ENCODE results near the gene CR1.
"Not testable (repeated sequence)": the region's sequence is repeated elsewhere in the genome, so short reads cannot be mapped to it uniquely, and the experiment has no call there.

- TF ChIP-seq CTCF (IDR thresholded peaks at IDR 0.05); USF2 (CRISPR knock-in tag; IDR thresholded peaks at IDR 0.05): not testable (repeated sequence)
- TF ChIP-seq, protein P1, sequence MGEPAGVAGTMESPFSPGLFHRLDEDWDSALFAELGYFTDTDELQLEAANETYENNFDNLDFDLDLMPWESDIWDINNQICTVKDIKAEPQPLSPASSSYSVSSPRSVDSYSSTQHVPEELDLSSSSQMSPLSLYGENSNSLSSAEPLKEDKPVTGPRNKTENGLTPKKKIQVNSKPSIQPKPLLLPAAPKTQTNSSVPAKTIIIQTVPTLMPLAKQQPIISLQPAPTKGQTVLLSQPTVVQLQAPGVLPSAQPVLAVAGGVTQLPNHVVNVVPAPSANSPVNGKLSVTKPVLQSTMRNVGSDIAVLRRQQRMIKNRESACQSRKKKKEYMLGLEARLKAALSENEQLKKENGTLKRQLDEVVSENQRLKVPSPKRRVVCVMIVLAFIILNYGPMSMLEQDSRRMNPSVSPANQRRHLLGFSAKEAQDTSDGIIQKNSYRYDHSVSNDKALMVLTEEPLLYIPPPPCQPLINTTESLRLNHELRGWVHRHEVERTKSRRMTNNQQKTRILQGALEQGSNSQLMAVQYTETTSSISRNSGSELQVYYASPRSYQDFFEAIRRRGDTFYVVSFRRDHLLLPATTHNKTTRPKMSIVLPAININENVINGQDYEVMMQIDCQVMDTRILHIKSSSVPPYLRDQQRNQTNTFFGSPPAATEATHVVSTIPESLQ (CRISPR knock-in tag; IDR thresholded peaks at IDR 0.05) = not testable (repeated sequence)
These were observed 32.4 kb downstream of the CR1 start for GRCh38 chr1:207528401-207528800.

Measured in WTC11 (cell line).